Measurements from ENCODE around the gene RICTOR.

Gene RICTOR

DNA sequence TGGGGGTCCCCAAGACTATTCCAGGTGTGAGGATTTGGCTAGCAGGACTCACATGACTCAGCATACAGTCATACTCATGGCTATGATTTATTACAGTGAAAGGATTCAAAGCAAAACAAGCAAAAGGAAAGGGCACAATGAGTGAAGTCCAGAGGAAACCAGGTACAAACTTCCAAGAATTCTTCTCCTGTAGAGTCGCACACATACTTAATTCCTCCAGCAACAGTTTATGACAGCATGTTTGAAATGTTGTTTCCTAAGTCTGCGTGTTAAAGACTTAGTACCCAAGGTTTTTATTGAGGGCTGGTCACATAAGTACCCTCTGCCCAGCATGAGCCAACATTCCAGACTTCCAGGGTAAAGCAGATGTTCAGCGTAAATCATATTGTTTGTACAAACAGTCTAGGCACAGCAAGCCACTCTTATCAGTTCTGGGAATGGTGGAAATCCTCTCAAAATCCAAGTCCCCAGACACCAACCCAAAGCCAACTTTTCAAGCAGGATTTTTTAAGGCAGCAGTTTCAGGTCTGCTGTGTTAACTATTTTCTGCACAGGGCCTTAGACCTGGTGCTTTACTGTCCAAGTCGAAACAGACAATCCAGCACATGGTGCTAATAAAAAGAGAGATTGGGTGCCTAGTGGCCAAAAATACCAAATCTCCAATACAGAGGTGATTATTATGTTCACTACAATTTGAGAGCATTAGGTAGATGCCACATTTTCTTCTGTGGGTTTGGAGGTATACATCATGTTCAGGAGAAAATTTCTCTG lies 18.6 kb upstream of the RICTOR start:
- no peak for DNase-seq

- DNase-seq = no peak
Observed at GRCh38 chr5:39091940-39092580, 17.9 kb upstream of the RICTOR start.

DNA sequence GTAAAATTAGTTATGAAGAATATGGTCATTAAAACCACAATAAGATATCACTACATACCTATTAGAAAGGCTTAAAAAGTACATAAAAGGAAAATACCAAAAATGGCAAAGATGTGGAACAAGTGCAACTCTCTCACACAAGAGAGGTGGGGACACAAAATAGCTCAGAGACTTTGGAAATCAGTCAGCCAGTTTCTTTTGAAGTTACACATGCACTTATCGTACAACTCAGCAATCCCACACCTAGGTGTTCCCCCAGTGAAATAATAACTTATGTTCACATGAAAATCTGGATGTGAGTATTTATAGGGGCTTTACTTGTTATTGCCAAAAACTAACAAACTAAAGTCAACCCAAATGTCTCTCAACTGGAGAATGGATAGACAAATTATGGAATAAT lies 9.8 kb upstream of the RICTOR start:
- no peak for DNase-seq

GRCh38 chr5:39082995-39083394 lies 8.8 kb upstream of the RICTOR start:
- no peak for DNase-seq

DNA sequence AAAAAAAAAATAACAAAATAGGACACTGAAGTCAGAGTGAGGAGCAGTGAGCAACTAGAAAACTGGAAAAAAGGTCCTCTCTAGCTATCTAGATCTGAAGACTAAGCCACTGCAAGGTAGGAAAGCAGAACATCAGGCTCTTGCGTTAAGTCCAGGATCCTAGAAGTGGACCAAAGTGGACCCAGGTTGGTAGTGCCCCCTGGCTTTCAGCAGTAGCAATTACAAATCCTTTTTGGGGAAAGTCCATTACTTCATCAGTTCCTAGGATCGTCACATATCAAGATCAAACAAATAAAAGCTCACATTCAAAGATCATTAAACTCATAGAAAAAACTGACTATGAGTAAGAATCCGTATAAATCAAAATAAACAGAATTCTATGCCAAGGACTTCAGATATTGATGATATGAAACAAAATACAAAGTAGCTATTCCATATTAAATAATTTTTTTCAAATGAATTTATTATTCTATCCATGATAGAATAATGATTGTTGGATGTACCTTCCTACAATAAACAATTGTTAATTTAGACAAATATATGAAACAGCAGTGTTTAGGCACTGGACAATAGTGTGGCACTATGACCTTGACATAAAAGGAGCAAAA lies 6.5 kb upstream of the RICTOR start:
- DNase-seq = peak; percentile 69

DNA sequence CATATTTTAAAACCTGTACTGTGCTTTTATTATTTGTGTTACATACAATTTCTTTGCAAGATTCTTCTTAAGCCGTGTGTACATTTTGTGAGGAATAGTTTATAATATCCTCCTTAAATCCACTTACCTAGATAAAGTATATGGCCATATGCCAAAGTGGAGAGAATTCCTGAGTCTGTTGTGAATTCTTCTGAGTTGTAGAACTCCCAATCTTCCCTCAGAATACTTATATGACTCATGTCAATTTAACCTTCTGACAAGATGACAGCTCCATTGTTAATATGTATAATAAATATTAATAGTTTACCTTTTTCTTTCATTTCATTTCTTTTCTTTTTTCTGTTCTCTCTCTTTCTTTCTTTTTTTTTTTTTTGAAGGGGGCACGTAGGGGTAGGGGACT lies 6.0 kb upstream of the RICTOR start:
- DNase-seq = no peak

- DNase-seq = peak; percentile 11
Observed at GRCh38 chr5:39079147-39079546, 4.9 kb upstream of the RICTOR start.

GRCh38 chr5:39076757-39077728 lies 2.8 kb upstream of the RICTOR start:
- DNase-seq = peak; percentile 44

DNA sequence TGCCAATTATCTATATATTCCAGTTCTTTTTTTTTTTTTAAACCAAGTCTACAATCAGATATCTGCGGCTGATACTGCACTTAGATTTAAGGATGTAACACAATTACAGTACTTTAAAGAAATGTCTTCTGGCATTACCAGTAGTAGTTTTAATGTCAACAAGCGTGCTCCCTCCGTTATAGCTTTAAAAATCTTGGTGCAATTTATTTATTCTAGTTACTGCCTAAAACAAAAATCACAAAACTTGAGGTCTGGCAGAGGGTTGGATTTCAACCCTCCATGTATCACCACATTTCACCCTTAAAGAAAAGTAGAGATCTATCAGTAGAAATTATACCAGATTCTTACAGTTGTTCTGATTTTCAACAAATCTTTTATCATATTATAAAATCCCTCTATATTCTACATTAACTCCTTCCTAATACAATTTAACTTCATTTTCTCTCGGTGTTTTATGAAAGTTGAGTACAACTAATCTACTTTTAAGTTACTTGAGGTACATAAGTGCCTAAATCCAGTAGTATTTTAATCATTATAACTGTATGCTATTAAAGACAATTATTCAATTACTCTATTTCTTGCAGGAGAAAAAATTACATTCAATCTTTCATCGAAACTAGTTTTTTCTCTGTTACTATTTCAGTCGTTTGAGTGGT lies 2.0 kb upstream of the RICTOR start:
- peak; percentile 37 for DNase-seq

DNA sequence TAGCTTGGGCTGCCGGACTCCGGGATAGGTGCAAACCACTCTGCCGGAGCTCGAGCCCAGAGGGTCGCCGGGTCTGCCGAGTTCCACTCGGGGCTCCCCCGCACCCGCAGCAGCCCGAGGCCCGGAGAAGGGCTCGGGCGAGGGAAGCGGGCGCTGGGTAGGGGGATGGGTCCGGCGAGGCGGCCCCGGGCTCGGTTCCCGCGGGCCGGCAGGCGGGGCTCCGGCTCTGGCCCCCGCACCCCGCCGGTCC lies 507 bp downstream of the RICTOR start:
- DNase-seq = no peak

DNA sequence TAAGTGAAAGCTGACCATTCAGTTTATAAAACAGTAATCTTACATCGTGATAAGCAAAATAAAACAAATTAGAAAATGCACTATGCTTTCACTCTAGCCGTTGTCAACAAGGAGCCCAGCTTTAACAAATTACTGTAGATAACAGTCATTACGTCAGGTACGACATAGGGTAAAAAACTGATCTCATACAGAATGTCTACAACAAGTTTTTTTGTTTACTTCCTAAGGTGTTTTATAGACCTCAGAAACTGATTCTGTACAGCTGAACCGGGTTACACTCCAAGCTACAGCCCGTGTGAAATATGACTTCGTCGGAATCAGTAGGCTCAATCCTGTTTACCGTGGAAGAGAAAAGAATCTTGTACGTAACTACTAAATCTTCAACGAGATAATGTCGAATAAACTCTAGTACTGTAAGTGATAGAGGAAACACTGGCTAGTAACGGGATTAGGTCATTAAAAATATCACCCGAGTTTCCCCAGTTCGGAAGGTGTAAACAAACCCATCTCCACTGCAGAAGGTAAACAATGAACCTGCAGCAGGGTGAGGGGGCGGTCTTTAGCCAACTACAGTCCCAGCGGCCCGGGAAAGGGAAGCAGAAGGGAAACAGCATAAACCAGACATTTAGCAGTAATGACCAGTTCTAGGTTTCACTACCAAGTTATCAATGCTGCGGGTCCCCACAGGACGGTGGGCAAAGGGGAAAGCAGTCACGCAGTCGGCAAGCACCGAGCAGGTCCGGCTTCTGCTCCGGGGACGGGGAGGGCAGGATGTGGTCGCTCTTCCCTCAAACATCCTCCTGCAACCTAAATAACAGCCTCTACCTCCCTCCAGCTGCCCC lies 1.1 kb downstream of the RICTOR start:
- DNase-seq = peak; percentile 50

DNA sequence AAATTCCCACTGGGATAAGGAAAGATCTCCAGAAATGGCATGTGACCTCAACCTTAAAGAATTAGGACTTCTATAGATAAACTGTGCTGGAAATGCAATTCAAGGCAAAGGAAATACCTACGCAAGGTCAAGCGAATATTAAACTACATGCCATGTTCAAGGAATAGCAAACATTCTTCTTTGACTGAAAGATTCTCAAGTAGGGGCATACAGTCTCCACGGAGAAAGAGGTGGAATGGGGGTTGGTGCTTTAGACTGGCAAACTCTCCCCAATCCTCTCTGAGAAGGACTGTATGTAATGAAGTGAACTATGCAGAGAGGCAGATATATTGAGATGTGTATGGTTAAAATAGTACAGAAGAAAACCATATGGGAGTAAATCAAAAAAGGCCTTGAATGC lies 6.1 kb downstream of the RICTOR start:
- DNase-seq = no peak

- no peak for DNase-seq
Observed at GRCh38 chr5:39064450-39064849, 9.7 kb downstream of the RICTOR start.

DNA sequence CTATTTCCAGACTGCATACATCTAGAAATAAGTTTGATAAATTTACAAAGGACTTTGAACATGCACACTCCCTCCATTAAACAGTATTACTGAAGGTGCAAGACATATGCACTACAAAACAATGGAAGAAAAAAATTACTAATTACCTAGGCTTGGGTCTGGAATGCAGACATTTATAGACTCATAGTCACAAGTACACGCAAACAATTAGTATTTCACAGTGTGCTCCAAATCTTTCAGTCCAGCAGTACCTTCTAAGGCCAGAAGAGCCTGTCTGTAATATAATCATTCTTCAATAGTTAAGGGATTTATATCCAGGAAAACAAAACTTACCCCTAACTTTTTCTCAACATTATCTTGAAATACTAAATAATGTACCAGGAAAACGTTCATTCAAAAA lies 11.2 kb downstream of the RICTOR start:
- no peak for DNase-seq

DNA sequence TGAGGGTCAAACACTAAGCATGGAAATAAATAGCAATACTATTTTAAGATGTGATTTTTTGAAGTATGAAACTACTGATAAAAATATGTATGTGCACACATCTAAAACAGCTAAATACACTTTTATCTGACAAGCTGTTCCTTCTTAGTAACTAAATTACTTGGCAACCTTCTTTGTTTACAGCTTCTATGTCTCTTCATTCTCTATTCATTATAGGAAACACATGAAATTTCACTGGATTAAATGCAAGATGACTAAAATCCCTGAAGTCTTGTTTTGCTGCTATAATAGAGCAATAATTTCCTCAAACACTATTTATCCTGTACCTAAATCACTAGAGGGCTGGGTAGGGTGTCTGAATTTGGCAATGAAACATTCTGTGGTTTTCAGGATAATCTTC lies 11.7 kb downstream of the RICTOR start:
- no peak for DNase-seq

- DNase-seq = no peak
Observed at GRCh38 chr5:39062104-39062503, 12.1 kb downstream of the RICTOR start.

GRCh38 chr5:39059064-39059463 lies 15.1 kb downstream of the RICTOR start:
- no peak for DNase-seq

DNA sequence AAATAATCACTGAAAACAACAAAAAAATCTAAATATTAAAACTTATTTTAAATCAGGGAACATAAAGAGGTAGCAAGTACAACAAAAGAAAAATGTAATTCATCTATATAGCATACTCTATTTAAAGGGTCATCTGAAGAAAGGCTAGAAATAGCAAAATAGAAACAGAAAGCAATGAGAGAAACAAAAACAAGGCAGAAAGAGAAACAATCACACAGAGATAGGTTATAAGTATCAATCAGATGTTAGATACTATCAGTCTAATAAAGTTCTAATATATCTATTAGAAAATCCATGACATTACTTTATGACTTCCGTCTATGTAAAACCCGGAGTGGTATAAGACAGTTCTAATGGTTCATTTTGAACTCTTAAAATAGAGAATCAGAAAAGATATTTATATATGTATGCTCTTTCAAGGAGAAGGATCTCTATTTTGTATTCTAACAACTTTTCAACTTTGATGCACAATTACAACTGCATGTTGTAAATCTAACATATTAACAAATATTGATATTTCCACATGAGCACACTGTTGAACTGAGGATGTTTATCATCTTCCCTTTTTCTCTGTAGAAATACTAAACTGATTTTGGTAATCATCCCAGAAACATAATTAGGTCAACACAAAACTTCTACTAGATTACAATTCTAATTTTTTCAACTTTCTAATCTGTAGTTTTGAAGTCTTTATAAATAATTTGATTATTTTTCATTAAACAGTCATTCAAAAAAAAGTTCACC lies 15.8 kb downstream of the RICTOR start:
- no peak for DNase-seq

DNA sequence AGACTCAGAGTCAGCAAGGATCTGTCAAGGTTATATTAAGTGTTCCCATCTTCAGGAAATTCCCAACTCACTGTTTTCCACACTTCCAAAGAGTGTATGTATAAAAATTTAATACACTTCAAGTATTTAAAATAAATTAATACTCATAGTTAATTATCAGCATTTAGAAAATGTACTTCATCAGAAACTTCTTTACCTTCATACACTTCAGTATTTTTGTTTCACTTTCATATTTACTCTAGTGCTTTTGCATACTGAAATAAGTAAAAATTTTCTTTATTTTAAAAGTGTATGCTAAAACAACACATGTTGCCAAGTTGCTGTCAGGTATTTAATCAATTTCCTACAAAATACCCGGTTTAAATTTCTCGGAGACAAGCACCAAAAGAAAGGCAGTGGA lies 16.5 kb downstream of the RICTOR start:
- no peak for DNase-seq

DNA sequence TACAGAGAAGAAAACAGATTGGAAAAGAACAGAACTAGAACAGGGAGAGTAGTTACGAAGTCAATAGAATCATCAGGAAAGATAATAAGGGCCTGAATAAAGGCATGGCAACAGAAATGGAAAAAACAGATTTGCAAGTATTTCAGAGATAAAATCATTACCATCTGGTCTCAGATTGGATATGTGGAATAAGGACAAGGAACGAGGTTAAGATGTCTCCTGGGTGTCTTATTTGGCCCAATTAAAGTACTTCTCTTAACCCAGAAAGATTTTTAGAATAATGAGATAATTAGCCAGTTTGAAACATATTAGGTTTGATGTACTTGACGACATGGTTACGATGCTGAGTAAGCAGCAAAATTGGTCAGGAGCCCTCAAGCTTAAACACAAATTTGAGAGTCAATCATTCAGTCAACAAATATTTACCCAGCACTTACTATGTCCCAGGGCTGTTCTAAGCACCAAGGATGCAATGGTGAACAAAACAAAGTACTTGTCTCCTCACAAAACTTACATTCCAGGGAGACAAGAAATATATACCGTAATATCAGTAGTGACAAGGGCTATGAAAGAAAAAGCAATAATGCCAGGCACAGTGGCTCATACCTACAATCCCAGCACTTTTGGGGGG lies 18.3 kb downstream of the RICTOR start:
- DNase-seq = no peak
